Ectodermal cell (in vitro differentiated cells): ENCODE results near the gene MYL6B.

Experiments
- H3K27ac ChIP-seq: 2 replicates; pipeline ENCODE4 v1.7.0; 2013; ENCODE audit warnings: mild to moderate bottlenecking, low read depth, low read length; ENCODE audit not compliant: insufficient read depth, poor library complexity, severe bottlenecking
- H3K27me3 ChIP-seq: 2 replicates; pipeline ENCODE4 v1.7.0; 2013; ENCODE audit warnings: mild to moderate bottlenecking, low read length; ENCODE audit not compliant: insufficient read depth, control insufficient read depth, poor library complexity, severe bottlenecking
- H3K36me3 ChIP-seq: one replicate; pipeline ENCODE4 v1.7.0; 2013; ENCODE audit warnings: low read length; ENCODE audit not compliant: control insufficient read depth, insufficient read depth
- H3K4me1 ChIP-seq: one replicate; pipeline ENCODE4 v1.7.0; 2013; ENCODE audit warnings: low read length; ENCODE audit not compliant: control insufficient read depth, insufficient read depth
- H3K4me3 ChIP-seq: 2 replicates; pipeline ENCODE4 v1.7.0; 2013; ENCODE audit warnings: low read depth, low read length, control low read depth; ENCODE audit not compliant: insufficient read depth
- H3K9me3 ChIP-seq: 2 replicates; pipeline ENCODE4 v1.7.0; 2013; ENCODE audit warnings: mild to moderate bottlenecking, low read length, moderate library complexity; ENCODE audit not compliant: control insufficient read depth
- WGBS, 2 experiments: methylation state at CpG; one replicate each; pipeline ENCODE4 v1.1.7; 2013; ENCODE audit warnings: missing lambda C conversion rate in 2 of 2; 5-methylcytosine and 5-hydroxymethylcytosine counted together

MYL6B gene

GRCh38 chr12:56178347-56178746 is 26.0 kb downstream of the MYL6B start:
- no peaks in the 10 kb centered on the region for H3K27me3 ChIP-seq
- 91 to 95% methylated on average over 3 of the region's 3 CpGs for WGBS, 2 experiments
- H3K4me1 ChIP-seq, result no peaks in the 10 kb centered on the region
- no peak overlapping the region for H3K4me3 ChIP-seq
- peak overlapping the region; percentile 18 for H3K27ac ChIP-seq
- peaks cover 71% of the 10 kb centered on the region for H3K36me3 ChIP-seq
- H3K9me3 ChIP-seq, result no peaks in the 10 kb centered on the region

- H3K4me3 ChIP-seq, result no peak overlapping the region
- H3K27ac ChIP-seq, result no peak overlapping the region
- peaks cover 37% of the 10 kb centered on the region for H3K36me3 ChIP-seq
- 95 to 100% methylated on average over 2 of the region's 2 CpGs for WGBS, 2 experiments
- no peaks in the 10 kb centered on the region for H3K27me3 ChIP-seq
- peaks cover 8% of the 10 kb centered on the region for H3K4me1 ChIP-seq
- no peaks in the 10 kb centered on the region for H3K9me3 ChIP-seq
Measured at GRCh38 chr12:56186957-56187356, 34.6 kb downstream of the MYL6B start.

GRCh38 chr12:56188131-56188777 is 35.9 kb downstream of the MYL6B start:
- Histone ChIP-seq H3K4me1 (peaks cover 8% of the 10 kb centered on the region), H3K36me3 (peaks cover 29% of the 10 kb centered on the region), H3K4me3 (peak overlapping the region; percentile 95), H3K9me3 (no peaks in the 10 kb centered on the region), H3K27ac (peak overlapping the region; percentile 92), H3K27me3 (no peaks in the 10 kb centered on the region)
- 12 to 15% methylated on average over 9 to 10 of the region's 10 CpGs for WGBS, 2 experiments

GRCh38 chr12:56188778-56189098 is 36.4 kb downstream of the MYL6B start:
- WGBS, 2 experiments, result 0% methylated on average over 17 of the region's 17 CpGs
- Histone ChIP-seq H3K27me3 (no peaks in the 10 kb centered on the region), H3K4me1 (peaks cover 8% of the 10 kb centered on the region), H3K9me3 (no peaks in the 10 kb centered on the region), H3K36me3 (peaks cover 24% of the 10 kb centered on the region), H3K4me3 (peak overlapping the region; percentile 95), H3K27ac (peak overlapping the region; percentile 92)

- H3K27ac ChIP-seq, result peak within 1 kb of the TSS; percentile 92
- 0% methylated on average over 93 of the region's 93 CpGs for WGBS, 2 experiments
- H3K36me3 ChIP-seq, result peaks cover 18% of the 10 kb centered on the region
- peaks cover 8% of the 10 kb centered on the region for H3K4me1 ChIP-seq
- H3K4me3 ChIP-seq, result peak within 1 kb of the TSS; percentile 95
- no peaks in the 10 kb centered on the region for H3K27me3 ChIP-seq
- H3K9me3 ChIP-seq, result no peaks in the 10 kb centered on the region
Measured at GRCh38 chr12:56189099-56189917, 36.9 kb downstream of the MYL6B start, which contains the start of gene SMARCC2. TSS of gene SMARCC2 (minus strand) at chr12:56189483. CDS start at chr12:56189461, 22 bp downstream.

GRCh38 chr12:56189918-56190694 is 37.7 kb downstream of the MYL6B start:
- H3K36me3 ChIP-seq, result peaks cover 11% of the 10 kb centered on the region
- H3K27me3 ChIP-seq, result no peaks in the 10 kb centered on the region
- WGBS, 2 experiments, result 3 to 4% methylated on average over 42 of the region's 42 CpGs
- H3K4me3 ChIP-seq, result peak overlapping the region; percentile 95
- peak overlapping the region; percentile 58 for H3K27ac ChIP-seq
- H3K9me3 ChIP-seq, result no peaks in the 10 kb centered on the region
- H3K4me1 ChIP-seq, result peaks cover 8% of the 10 kb centered on the region

GRCh38 chr12:56190695-56191155 is 38.3 kb downstream of the MYL6B start:
- peak overlapping the region; percentile 95 for H3K4me3 ChIP-seq
- H3K36me3 ChIP-seq, result peaks cover 11% of the 10 kb centered on the region
- peaks cover 8% of the 10 kb centered on the region for H3K4me1 ChIP-seq
- H3K9me3 ChIP-seq, result no peaks in the 10 kb centered on the region
- no peaks in the 10 kb centered on the region for H3K27me3 ChIP-seq
- H3K27ac ChIP-seq, result no peak overlapping the region
- 40 to 43% methylated on average over 9 of the region's 9 CpGs for WGBS, 2 experiments

GRCh38 chr12:56192582-56192981 is 40.2 kb downstream of the MYL6B start:
- H3K4me3 ChIP-seq, result no peak overlapping the region
- H3K9me3 ChIP-seq, result no peaks in the 10 kb centered on the region
- no peak overlapping the region for H3K27ac ChIP-seq

GRCh38 chr12:56193025-56193578 is 40.7 kb downstream of the MYL6B start:
- Histone ChIP-seq H3K4me1 (peaks cover under 1% of the 10 kb centered on the region), H3K4me3 (no peak overlapping the region), H3K36me3 (no peaks in the 10 kb centered on the region), H3K9me3 (no peaks in the 10 kb centered on the region), H3K27me3 (no peaks in the 10 kb centered on the region), H3K27ac (no peak overlapping the region)
- 33 to 47% methylated on average over 1 of the region's 1 CpG for WGBS, 2 experiments

More at GRCh38 chr12:56192582-56192981, 40.2 kb downstream of the MYL6B start:
- Histone ChIP-seq H3K36me3 (no peaks in the 10 kb centered on the region), H3K4me1 (peaks cover 5% of the 10 kb centered on the region), H3K27me3 (no peaks in the 10 kb centered on the region)
